ENCODE data around the gene DEPP1. TPM values are rescaled to one million over a fixed set of nuclear protein-coding genes. Genes with fewer than 3 reads are reported as not detected.
A peak's percentile ranks its signal among the peaks of the same experiment; 100 is the strongest.

DEPP1 gene
- total and polyA plus RNA-seq, 2 experiments from 2014 or later = 0.37 to 1.3 TPM

GRCh38 chr10:44974628-44975430 lies 3.8 kb downstream of the DEPP1 start:
- TF ChIP-seq CTCF (conservative IDR thresholded peaks at IDR 0.05; ENCODE audit: low read depth in 2 of 2) (peak; percentile 75 to 81), ZNF331 (CRISPR knock-in tag; IDR thresholded peaks at IDR 0.05; ENCODE audit: low read depth) (no peak)
- peak overlapping the region; percentile 93 for H3K4me2 ChIP-seq
- H3F3A ChIP-seq (replicated peaks; ENCODE audit: low read depth) = no peaks in the 10 kb centered on the region
- Mint-ChIP-seq H3K4me3 (peak overlapping the region; percentile 65; the same call in 2 of the 3 replicates), H3K27ac (no peak overlapping the region), H3K36me3 (ENCODE audit: low read depth) (peaks cover 19% of the 10 kb centered on the region), H3K4me1 (peaks cover 50% of the 10 kb centered on the region), H3K9me3 (no peaks in the 10 kb centered on the region), H3K27me3 (ENCODE audit: insufficient read depth, low read depth, poor library complexity) (peaks cover 17% of the 10 kb centered on the region)
- ATAC-seq = peak; percentile 67
- H3K79me2 ChIP-seq (replicated peaks; ENCODE audit: insufficient read depth) = no peaks in the 10 kb centered on the region
- H3K36me3 ChIP-seq (ENCODE audit: insufficient read depth) = no peaks in the 10 kb centered on the region
- no peaks in the 10 kb centered on the region for H3K27me3 ChIP-seq (ENCODE audit: insufficient read depth)
- DNase-seq (ENCODE audit: low spot score) = peak; percentile 75
- peak overlapping the region; percentile 95 for H2AFZ ChIP-seq
- H3K27ac ChIP-seq (ENCODE audit: low read depth) = no peak overlapping the region
- H4K20me1 ChIP-seq (replicated peaks; ENCODE audit: insufficient read depth) = no peaks in the 10 kb centered on the region
- no peaks in the 10 kb centered on the region for H3K9me2 ChIP-seq (ENCODE audit: insufficient read depth)
- H3K4me3 ChIP-seq = peak overlapping the region; percentile 70
- H3K4me1 ChIP-seq (ENCODE audit: insufficient read depth) = peaks cover 43% of the 10 kb centered on the region

- peaks cover 45% of the 10 kb centered on the region for H3K4me1 Mint-ChIP-seq
- peak overlapping the region; percentile 70 for H3K4me3 ChIP-seq
- no peak for ATAC-seq
- TF ChIP-seq CREB1 (CRISPR knock-in tag; IDR thresholded peaks at IDR 0.05; ENCODE audit: low read depth) (no peak), JUNB (IDR thresholded peaks at IDR 0.05; ENCODE audit: unreplicated experiment) (no peak), STAT1 (IDR thresholded peaks at IDR 0.05; ENCODE audit: unreplicated experiment) (no peak), ZNF462 (CRISPR knock-in tag; IDR thresholded peaks at IDR 0.05) (no peak), EZH2 (IDR thresholded peaks at IDR 0.05; ENCODE audit: low read depth, unreplicated experiment) (no peak), NANOG (IDR thresholded peaks at IDR 0.05; ENCODE audit: borderline replicate concordance) (no peak), CTCF (conservative IDR thresholded peaks at IDR 0.05; ENCODE audit: low read depth in 2 of 2) (no peak)
Observed at GRCh38 chr10:44974082-44974627, 4.5 kb downstream of the DEPP1 start.

More at GRCh38 chr10:44974082-44974627, 4.5 kb downstream of the DEPP1 start:
- no peaks in the 10 kb centered on the region for H3F3A ChIP-seq (replicated peaks; ENCODE audit: low read depth)
- H3K4me2 ChIP-seq = peak overlapping the region; percentile 93
- H3K27ac ChIP-seq (ENCODE audit: low read depth) = no peak overlapping the region; the same call in 1 of the 2 replicates
- no peaks in the 10 kb centered on the region for H3K9me3 Mint-ChIP-seq
- peaks cover 19% of the 10 kb centered on the region for H3K36me3 Mint-ChIP-seq (ENCODE audit: low read depth)
- no peaks in the 10 kb centered on the region for H3K36me3 ChIP-seq (ENCODE audit: insufficient read depth)
- peaks cover 14% of the 10 kb centered on the region for H3K27me3 Mint-ChIP-seq (ENCODE audit: insufficient read depth, low read depth, poor library complexity)
- H3K4me3 Mint-ChIP-seq = peak overlapping the region; percentile 65; the same call in 2 of the 3 replicates
- H3K27ac Mint-ChIP-seq = no peak overlapping the region
- peaks cover 39% of the 10 kb centered on the region for H3K4me1 ChIP-seq (ENCODE audit: insufficient read depth)
- no peaks in the 10 kb centered on the region for H3K9me2 ChIP-seq (ENCODE audit: insufficient read depth)
- H4K20me1 ChIP-seq (replicated peaks; ENCODE audit: insufficient read depth) = no peaks in the 10 kb centered on the region
- no peaks in the 10 kb centered on the region for H3K27me3 ChIP-seq (ENCODE audit: insufficient read depth)
- no peak for DNase-seq (ENCODE audit: low spot score)
- no peak overlapping the region for H2AFZ ChIP-seq
- no peaks in the 10 kb centered on the region for H3K79me2 ChIP-seq (replicated peaks; ENCODE audit: insufficient read depth)
